GM19452 (cell line): Measurements from ENCODE around the gene POU6F2.
"Not testable (repeated sequence)": the region's sequence is repeated elsewhere in the genome, so short reads cannot be mapped to it uniquely, and the experiment has no call there.

Experiments used
- ATAC-seq: cut with Tn5 transposase; IDR thresholded peaks from one replicate; pipeline ENCODE4 v1.9.1; 2021; ENCODE audit not compliant: unreplicated experiment

POU6F2 gene

GRCh38 chr7:38978491-38978890, 782 bp downstream of the POU6F2 start:
- no peak for ATAC-seq

- ATAC-seq, result no peak
Measured at GRCh38 chr7:38992203-38992602, 14.5 kb downstream of the POU6F2 start.

- no peak for ATAC-seq
Measured at GRCh38 chr7:39001595-39001994, 23.9 kb downstream of the POU6F2 start.

- ATAC-seq, result no peak
Measured at GRCh38 chr7:39002755-39003154, 25.0 kb downstream of the POU6F2 start.

- no peak for ATAC-seq
Measured at GRCh38 chr7:39005036-39005435, 27.3 kb downstream of the POU6F2 start.

- no peak for ATAC-seq
Measured at GRCh38 chr7:39005461-39005860, 27.8 kb downstream of the POU6F2 start.

GRCh38 chr7:39013049-39013939, 35.6 kb downstream of the POU6F2 start:
- not testable (repeated sequence) for ATAC-seq

GRCh38 chr7:39016609-39017008, 38.9 kb downstream of the POU6F2 start:
- ATAC-seq, result no peak

GRCh38 chr7:39017369-39017915, 39.7 kb downstream of the POU6F2 start:
- no peak for ATAC-seq

GRCh38 chr7:39022796-39023195, 45.1 kb downstream of the POU6F2 start:
- ATAC-seq, result no peak

GRCh38 chr7:39027491-39027890, 49.8 kb downstream of the POU6F2 start:
- no peak for ATAC-seq

- no peak for ATAC-seq
Measured at GRCh38 chr7:39033885-39034624, 56.3 kb downstream of the POU6F2 start.

GRCh38 chr7:39035156-39035555, 57.4 kb downstream of the POU6F2 start:
- ATAC-seq, result no peak

- no peak for ATAC-seq
Measured at GRCh38 chr7:39035903-39036302, 58.2 kb downstream of the POU6F2 start.

GRCh38 chr7:39042670-39043069, 65.0 kb downstream of the POU6F2 start:
- ATAC-seq, result no peak

- no peak for ATAC-seq
Measured at GRCh38 chr7:39043531-39043930, 65.8 kb downstream of the POU6F2 start.

GRCh38 chr7:39044489-39044888, 66.8 kb downstream of the POU6F2 start:
- no peak for ATAC-seq

GRCh38 chr7:39045231-39045630, 67.5 kb downstream of the POU6F2 start:
- ATAC-seq, result no peak

GRCh38 chr7:39051279-39051678, 73.6 kb downstream of the POU6F2 start:
- no peak for ATAC-seq

- ATAC-seq, result no peak
Measured at GRCh38 chr7:39051707-39052106, 74.0 kb downstream of the POU6F2 start.

- ATAC-seq, result no peak
Measured at GRCh38 chr7:39054731-39055130, 77.0 kb downstream of the POU6F2 start.

GRCh38 chr7:39056153-39056552, 78.4 kb downstream of the POU6F2 start:
- no peak for ATAC-seq
